Central memory CD4-positive, alpha-beta T cell (primary cell): ENCODE data around the gene STX8.
"Not testable (repeated sequence)": the region's sequence is repeated elsewhere in the genome, so short reads cannot be mapped to it uniquely, and the experiment has no call there.

ENCODE experiments used
- DNase-seq: peaks from one replicate; pipeline ENCODE4 v3.0.0; 2022

STX8 gene

DNA sequence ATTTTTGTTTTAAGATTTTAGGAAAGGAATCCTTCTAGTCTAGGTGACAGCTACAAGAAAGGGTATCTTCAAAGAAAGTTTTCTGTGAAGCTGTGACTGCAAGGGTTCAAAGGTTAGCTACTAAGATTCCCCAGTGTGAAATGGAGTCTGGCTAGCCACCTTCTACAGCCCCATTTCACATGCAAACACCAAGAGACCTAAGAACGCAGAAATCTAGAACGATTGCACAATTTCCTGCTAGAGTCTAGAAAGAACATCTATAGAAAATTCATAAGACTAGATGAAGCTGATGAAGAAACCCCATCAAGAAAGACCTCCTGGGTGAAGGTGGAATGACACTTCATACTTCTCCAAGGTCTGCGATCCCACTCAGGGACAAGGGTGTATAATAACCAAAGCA is 77.1 kb downstream of the STX8 start:
- DNase-seq: no peak

GRCh38 chr17:9488556-9488955 is 87.1 kb downstream of the STX8 start:
- DNase-seq: no peak

DNA sequence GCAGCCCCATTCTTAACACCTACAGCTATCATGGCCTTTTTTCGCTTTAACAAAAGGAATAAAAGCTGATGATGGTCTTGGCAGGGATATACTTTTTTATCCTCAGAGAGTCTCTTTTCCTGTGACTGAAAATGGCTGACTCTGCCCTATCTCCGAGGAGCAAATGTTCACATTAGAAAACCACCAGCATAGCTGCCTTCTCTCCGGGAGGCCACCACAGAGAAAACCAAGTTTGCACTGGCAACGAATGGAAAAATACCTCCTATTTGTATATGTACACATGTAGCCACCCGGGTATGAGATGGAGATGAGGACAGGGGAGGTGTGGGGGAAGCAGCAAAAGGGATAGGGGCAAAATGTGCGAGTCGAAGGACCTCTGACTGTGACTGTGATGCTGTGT is 88.2 kb downstream of the STX8 start:
- no peak for DNase-seq

DNA sequence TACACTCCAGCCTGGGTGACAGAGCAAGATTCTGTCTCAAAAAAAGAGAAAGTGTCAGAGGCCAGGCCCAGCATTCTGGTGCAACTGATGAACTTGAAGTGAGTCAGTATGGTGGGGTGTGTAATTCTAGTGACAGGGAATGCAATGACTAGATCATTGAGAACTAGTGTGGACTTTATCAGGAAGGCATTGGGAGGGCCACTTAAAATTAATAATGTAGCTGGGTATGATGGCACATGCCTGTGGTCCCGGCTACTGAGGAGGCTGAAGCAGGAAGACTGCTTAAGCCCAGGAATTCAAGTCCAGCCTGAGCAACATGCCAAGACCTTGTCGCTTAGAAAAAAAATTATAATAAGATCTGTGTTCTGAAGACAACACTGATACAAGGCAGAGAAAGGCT is 90.8 kb downstream of the STX8 start:
- DNase-seq: no peak

DNA sequence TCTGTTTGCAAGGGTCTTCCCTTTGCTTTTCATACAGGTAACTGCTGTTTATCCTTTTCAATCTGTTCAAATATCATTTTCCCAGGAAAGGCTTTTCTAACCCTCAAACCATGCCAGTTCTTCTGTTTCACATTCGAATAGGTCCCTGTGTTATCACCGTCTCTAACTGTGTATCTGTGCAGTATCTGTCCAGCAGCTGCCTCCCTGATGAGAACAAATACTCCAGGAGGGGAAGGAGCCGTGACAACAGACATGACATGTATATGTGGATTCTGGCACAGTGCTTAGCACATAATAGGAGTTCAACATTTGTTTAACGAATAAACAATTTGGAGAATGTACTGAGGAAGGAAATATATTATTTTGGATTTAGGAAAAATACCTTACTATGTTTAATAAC is 95.7 kb downstream of the STX8 start:
- DNase-seq: no peak

DNA sequence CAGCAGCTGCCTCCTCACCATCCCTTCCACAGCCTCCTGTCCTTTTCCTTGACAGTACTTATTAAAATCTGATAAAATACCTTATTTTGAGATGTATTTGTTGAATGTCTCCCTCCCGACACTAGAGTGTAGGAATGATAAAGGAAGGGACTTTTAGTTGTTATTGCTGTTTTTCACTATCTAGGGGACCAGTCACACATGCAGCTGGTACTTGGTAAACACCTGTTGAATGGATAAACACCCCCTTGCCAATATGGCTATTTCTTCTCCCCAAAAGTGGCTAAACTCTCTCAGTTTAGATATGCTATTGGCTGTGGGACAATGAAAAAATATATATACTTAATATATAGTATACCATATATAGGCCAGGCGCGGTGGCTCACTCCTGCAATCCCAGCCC is 96.7 kb downstream of the STX8 start:
- no peak for DNase-seq

GRCh38 chr17:9475101-9475658 is 100.4 kb downstream of the STX8 start:
- DNase-seq: no peak

DNA sequence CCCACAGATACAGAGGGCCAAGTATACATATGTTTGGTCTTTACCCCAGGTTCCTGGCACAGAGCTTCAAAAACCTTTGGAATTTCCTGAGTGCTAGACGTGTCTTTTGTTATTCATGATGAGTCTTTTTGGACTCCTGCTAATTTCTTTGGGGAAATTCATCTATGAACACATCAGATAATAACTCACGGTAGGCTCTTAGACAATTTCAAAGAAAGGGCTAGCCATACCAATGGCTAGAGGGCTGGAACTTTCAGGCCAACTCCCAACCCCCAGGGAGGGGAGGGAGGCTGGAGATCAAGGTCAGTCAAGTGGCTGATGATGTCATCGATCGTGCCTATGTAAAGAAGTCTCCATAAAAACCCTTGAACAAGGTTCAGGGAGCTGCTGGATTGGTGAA is 101.9 kb downstream of the STX8 start:
- no peak for DNase-seq

DNA sequence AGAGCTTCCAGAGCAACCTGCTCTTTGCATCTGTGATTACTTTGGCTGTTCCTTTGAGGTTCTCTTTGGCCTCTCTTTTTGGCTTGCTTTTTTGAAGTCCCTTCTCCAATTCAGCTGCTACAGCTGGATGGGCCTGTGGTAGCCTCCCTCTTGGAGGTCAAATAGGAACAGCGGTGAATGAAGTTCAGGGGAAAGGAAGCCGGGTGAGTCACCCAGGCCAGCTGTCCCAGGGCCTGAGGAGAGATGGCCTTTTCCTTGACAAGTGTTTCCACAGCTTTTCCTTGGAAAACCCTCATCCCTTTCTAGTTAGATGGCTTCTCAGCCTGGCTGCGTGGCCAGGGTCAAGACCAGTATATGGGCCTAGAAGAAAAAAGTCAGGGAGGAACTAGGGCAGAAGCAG is 103.1 kb downstream of the STX8 start:
- no peak for DNase-seq

DNA sequence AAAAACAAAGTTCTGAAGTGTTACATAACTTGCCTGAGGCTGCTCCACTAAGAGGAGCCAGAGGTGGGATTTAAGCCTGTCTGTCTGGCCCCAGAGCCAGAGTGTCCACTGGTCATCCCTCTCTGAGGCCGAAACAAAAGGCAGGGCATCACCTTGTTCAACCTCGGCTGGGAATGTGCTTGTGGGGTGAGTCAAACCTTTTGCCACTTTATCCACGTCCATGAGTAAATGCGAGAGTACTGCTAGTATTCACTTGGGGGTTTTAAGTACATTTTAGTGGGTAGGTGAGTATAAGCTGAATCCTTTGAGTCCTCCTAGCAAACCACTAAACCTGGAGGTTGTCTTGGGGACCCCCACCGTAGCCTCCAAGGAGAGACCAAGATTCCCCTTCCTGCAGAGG is 103.5 kb downstream of the STX8 start:
- DNase-seq: no peak

DNA sequence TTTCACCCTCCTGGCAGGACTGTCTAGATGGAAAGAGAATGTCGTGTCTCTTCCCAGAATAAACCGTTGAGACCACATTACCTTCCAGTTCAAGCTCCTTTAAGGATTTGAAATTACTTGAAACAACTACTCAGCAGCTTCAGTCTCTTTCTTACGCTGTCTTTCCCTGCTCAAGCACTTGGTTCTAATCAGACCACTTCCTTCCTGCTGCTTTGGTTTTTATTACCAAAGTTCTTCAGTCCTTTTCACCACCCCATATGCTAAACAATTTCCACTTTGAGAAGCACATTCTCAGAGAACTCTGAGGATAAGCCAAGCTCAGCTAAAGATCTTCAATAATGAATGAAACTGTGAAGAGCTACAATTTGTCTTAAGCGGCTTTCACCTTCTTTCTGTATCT is 105.4 kb downstream of the STX8 start:
- peak; percentile 33 for DNase-seq

DNA sequence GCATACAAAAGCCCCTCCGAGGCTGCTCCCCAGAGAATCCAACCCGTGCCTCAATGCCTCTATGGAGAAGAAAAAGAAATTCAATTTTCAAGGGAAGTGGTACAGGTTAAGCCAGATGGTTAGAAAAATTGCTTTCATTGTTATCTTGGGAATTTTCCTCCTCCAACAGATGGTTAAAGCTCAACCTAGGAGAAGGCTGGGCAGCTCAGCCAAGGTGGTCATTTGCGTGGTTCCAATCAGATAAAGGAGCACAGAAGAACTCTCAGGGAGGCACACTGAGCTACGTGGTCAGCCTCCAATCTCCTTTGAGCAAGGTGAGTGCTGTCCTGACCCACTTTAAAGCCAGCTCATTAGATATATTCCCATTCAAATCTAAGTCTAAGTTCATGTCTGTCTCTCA is 106.7 kb downstream of the STX8 start:
- no peak for DNase-seq

GRCh38 chr17:9468532-9468931 is 107.1 kb downstream of the STX8 start:
- DNase-seq: no peak

DNA sequence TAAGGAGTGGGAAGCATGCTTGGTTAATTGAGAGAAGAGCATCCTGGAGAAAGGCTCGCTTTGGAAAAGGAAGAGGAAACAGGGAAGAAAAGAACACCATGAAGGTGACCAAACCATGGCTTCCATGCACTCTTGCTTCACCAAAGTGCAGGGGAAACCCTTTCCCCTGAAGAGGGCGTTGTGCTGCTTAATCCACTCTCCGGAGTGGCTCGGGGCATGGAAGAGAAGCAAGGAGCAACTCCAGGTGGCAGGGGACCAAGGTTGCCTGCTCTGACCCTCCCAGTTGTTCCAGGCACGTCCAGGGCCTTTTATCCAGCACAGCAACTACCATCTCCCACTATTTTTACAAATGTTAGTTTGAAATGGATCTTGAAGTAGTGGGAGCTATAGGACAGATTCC is 108.1 kb downstream of the STX8 start:
- DNase-seq: no peak

- no peak for DNase-seq
Measured at GRCh38 chr17:9465210-9465921, 110.3 kb downstream of the STX8 start.

DNA sequence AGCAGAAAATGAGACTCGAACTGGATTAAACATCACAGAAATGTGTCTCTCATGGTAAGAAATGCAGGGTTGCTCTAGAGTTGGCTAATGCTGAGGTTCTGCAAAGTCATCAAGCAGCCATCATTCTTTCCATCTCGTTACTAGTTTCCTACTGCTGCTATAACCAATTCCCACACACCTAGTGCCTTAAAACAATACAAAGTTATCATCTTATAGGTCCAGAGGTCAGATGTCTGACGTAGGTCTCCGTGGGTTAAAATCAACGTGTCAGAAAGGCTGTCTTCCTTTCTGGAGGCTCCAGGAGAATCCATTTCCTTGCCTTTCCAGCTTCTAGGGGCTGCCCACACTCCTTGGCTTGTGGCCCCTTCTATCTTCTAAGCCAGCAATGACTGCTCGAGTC is 118.6 kb downstream of the STX8 start:
- no peak for DNase-seq

DNA sequence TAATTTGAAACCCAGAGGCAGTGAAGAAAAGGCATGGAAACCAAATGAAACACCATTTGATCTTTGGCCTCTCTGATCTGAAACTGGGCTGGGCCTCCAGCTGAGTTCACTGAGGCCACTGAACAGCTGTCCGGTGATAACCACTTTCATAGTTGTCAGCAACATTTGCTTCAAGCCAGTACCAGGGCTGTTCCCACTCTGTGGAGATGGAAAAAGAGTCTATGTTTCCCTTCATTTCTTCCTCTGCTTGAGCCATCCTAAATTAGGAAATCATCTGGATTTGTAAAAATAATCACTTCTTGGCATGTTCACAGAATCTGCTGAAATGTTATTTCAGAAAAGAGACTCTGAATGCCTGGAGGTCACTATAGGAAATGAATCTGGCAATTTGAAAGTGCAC is 119.3 kb downstream of the STX8 start:
- DNase-seq: no peak

- DNase-seq: no peak
Measured at GRCh38 chr17:9451934-9452333, 123.7 kb downstream of the STX8 start.

DNA sequence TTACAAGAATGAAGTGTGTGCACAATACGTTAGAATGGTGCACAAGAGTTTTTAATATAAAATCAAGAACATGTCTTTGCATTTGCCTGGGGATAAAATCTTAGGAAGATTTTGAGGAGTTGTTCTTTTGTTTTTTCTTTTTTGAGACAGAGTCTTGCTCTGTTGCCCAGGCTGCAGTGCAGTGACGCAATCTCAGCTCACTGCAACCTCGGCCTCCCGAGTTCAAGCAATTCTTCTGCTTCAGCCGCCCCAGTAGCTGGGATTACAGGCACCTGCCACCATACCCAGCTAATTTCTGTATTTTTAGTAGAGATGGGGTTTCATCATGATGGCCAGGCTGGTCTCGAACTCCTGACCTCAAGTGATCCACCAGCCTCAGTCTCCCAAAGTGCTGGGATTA is 128.3 kb downstream of the STX8 start:
- DNase-seq: not testable (repeated sequence)

- no peak for DNase-seq
Measured at GRCh38 chr17:9446528-9446927, 129.1 kb downstream of the STX8 start.

- no peak for DNase-seq
Measured at GRCh38 chr17:9445424-9445823, 130.2 kb downstream of the STX8 start.

DNA sequence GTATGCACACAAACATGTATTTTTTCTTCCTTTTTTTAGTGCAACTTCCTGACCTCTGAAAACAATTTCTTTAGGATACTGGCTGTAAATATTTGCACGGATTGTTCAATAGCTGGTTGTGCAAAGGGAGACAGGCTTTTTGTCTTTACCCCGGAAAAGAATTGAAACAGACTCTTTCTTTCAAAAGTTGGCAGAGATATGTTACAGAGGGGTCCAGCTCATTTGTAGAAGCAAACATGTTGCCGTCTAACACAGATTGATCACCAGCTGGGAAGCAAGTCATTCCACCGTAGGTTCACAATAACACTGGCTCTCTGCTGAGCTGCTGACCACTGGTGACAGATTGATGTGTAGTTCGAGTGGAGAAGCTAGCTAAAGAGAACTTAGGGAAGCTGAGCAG is 130.9 kb downstream of the STX8 start:
- no peak for DNase-seq

DNA sequence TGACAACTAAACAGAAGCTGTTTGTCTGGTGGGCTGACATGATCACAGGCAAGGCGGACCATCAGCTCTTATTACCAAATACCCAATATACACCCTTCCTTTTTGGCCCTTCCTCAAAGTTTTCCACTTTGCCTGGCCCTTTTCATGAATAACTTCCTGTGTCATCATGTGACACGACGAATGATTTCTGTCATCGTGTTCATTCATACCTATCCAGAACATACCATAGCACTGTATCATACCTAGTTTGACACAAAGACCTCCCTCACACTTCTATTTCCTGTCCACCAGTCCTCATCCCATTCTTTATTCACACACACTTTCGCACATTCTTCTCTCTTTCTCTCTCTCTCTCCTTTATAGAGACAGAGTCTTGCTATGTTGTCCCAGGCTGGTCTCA is 131.8 kb downstream of the STX8 start:
- DNase-seq: no peak

DNA sequence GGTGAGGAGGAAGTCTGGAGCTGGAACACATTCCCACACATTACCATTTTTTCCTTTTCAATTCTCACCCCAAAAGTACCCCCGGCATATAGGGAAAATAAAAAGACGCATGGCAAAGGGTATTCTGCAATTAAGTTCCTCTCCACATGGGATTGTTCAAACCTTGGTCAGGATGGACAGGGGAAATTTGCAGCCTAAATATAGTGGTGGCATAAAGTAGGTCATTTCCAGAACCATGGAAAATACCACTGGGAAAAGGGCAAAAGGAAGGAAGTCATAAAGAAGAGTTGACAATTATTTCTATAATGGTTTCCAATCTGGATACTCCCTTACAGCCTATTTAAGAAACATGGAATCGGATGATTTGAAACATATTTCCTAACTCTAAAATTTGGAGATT is 135.8 kb downstream of the STX8 start:
- DNase-seq: no peak

GRCh38 chr17:9436630-9437029 is 139.0 kb downstream of the STX8 start:
- no peak for DNase-seq
